PFSK-1 (cell line): ENCODE results near the gene ROBO2.

Source experiments
- FOXP2 ChIP-seq: optimal IDR thresholded peaks from 2 replicates; pipeline ENCODE3; 2011; ENCODE audit warnings: borderline replicate concordance, control low read depth, inconsistent platforms; ENCODE audit not compliant: insufficient read depth; ENCODE audit errors: extremely low read length, extremely low read depth
- POLR2AphosphoS5 ChIP-seq: IDR thresholded peaks from 2 replicates; pipeline ENCODE4 v1.6.1; 2012; ENCODE audit warnings: low read depth, mild to moderate bottlenecking, control low read depth, low read length, moderate library complexity
- SIN3A ChIP-seq: IDR thresholded peaks from 2 replicates; pipeline ENCODE4 v1.6.1; 2012; ENCODE audit warnings: mild to moderate bottlenecking, low read length, moderate library complexity, borderline replicate concordance; ENCODE audit not compliant: insufficient read depth
- TAF1 ChIP-seq: IDR thresholded peaks from 2 replicates; pipeline ENCODE4 v1.6.1; 2012; ENCODE audit warnings: low read length, control low read depth, borderline replicate concordance; ENCODE audit not compliant: insufficient read depth
- TF ChIP-seq, protein P1 (sequence below), 2 experiments: IDR thresholded peaks; 2 replicates each; pipeline versions ENCODE4 v1.6.1 to v1.8.0; 2011 to 2012; ENCODE audit warnings: low read depth in 2 of 2, low read length in 2 of 2, control low read depth in 1 of 2, inconsistent platforms in 1 of 2, mild to moderate bottlenecking in 1 of 2, moderate library complexity in 1 of 2; ENCODE audit not compliant: insufficient read depth in 1 of 2

ROBO2 gene

DNA sequence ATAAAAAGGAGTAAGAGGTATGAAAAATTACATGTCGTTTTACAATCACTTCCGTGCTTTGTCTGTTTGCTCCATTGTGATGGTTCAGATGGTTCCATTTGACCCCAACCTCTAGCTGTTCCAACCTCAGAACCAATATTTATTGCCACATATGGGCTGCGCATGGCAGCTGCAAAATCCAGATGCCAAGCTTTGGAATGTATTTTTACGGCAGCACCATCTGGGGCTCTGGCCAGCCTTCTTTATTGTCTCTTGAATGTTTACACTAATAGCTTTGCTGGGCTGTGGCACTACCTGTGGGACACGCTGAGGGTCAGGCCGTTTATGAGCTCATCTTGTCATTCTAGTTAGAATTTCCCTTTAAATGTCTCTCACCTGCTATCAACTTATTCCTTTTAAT lies 219.8 kb downstream of the ROBO2 start:
- TF ChIP-seq FOXP2, result no peak

DNA sequence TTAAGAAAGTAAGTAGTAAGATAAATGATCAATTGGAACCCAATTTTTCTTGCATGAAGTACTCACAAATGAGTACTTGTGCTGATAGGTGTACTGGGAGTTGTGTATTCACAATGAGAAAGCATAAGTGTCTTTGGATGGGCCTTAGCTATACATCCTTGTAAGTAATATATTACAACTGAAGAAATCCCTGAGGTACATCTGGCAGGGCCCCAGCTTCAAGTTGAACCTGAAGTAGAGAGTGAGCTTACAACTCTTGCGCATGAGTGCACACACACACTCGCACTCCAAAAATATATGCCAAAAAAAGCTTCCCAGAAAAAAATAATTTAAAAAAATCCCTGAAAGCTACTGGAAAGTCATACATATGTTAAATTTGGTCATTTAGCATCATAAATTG lies 222.5 kb downstream of the ROBO2 start:
- TF ChIP-seq POLR2AphosphoS5, result no peak
- no peak for TF ChIP-seq SIN3A
- TF ChIP-seq TAF1, result no peak
- no peak for TF ChIP-seq FOXP2
- TF ChIP-seq, protein P1, sequence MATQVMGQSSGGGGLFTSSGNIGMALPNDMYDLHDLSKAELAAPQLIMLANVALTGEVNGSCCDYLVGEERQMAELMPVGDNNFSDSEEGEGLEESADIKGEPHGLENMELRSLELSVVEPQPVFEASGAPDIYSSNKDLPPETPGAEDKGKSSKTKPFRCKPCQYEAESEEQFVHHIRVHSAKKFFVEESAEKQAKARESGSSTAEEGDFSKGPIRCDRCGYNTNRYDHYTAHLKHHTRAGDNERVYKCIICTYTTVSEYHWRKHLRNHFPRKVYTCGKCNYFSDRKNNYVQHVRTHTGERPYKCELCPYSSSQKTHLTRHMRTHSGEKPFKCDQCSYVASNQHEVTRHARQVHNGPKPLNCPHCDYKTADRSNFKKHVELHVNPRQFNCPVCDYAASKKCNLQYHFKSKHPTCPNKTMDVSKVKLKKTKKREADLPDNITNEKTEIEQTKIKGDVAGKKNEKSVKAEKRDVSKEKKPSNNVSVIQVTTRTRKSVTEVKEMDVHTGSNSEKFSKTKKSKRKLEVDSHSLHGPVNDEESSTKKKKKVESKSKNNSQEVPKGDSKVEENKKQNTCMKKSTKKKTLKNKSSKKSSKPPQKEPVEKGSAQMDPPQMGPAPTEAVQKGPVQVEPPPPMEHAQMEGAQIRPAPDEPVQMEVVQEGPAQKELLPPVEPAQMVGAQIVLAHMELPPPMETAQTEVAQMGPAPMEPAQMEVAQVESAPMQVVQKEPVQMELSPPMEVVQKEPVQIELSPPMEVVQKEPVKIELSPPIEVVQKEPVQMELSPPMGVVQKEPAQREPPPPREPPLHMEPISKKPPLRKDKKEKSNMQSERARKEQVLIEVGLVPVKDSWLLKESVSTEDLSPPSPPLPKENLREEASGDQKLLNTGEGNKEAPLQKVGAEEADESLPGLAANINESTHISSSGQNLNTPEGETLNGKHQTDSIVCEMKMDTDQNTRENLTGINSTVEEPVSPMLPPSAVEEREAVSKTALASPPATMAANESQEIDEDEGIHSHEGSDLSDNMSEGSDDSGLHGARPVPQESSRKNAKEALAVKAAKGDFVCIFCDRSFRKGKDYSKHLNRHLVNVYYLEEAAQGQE (IDR thresholded peaks at IDR 0.05; ENCODE audit: insufficient read depth in 1 of 2, low read depth in 2 of 2, low read length in 2 of 2), result no peak

DNA sequence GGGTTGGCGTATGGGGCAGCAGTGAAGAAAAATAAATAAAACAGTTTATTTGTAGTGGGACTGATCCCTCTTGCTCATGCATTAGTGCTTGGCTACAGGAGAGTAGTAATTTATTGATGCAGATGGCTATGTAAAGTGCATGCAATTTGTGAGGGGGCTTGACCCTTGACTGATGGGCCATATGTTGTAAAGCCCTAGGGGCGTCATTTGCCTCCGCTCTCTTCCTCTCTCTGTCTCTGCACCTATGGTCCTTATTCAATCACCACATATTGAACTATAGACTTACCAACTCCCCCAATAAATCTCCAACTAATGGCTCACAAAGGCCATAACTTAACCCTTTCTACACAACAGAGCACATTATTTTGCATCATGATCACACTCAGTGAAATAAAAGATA lies 227.7 kb downstream of the ROBO2 start:
- TF ChIP-seq TAF1, result no peak
- no peak for TF ChIP-seq SIN3A
- TF ChIP-seq FOXP2, result no peak
- TF ChIP-seq, protein P1 (IDR thresholded peaks at IDR 0.05; ENCODE audit: insufficient read depth in 1 of 2, low read depth in 2 of 2, low read length in 2 of 2), result no peak
- TF ChIP-seq POLR2AphosphoS5, result no peak

DNA sequence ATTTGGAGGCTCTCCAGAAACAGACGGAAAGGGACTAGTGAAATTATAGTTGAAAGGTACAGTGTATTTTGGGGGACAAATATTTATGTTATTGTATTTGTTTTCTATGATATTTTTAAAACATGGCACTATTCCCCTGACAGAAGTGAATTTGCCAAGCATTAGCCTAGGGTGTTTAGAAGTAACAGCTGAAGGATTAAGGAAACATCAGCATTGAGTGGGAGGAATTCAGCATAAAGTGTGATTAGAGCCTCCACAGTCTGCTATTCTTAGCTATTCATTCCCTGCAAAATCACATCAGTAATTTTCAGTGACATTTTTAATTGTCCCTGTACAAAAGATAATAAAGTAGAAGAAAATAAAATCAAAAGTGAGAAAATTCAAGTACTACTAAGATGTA lies 231.4 kb downstream of the ROBO2 start:
- TF ChIP-seq TAF1 (no peak), SIN3A (no peak), POLR2AphosphoS5 (no peak), FOXP2 (no peak)
- TF ChIP-seq, protein P1 (IDR thresholded peaks at IDR 0.05; ENCODE audit: insufficient read depth in 1 of 2, low read depth in 2 of 2, low read length in 2 of 2), result no peak

DNA sequence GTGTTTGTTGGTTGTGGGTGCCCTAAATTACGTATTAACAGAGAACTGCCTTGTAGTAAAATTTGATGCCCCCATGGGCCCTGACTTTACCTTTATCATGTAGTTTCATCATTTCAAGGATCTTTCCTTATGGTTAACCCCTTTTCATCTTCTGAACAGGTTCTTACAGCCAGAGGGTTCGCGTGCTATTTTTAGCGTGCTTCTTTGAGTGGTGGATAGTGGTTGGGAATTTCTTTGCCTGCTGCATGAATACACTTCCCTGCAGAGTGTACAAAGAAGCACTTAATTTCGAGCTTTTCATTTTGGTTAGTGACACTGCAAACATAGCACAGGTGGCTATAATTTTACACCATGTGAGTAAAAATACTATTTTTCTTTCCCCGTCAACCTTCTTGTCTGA lies 231.8 kb downstream of the ROBO2 start:
- TF ChIP-seq FOXP2, result no peak
- TF ChIP-seq, protein P1 (IDR thresholded peaks at IDR 0.05; ENCODE audit: insufficient read depth in 1 of 2, low read depth in 2 of 2, low read length in 2 of 2), result no peak
- TF ChIP-seq TAF1, result no peak
- TF ChIP-seq SIN3A, result no peak
- no peak for TF ChIP-seq POLR2AphosphoS5
